ENCODE data around the gene NUBP2.

NUBP2 gene

DNA sequence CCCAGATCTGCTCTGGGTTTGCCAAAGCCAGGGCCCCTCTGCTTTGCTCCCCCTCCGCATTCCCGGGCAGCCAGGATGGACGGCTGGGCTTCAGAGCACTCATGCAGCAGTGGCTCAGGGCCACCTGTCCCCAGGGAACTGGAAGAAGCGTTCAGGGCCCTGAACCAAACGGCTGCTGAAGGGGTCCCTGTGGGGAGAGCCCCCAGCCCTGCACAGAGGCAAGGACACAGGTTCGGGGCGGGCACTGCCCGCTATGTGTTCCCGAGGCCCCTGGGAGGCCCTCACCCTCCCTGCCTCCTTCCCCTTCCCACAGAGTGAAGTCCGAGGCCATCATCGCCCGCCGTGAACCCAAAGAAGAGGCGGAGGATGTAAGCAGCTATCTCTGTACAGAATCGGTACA lies 21.8 kb upstream of the NUBP2 start:
- no peak for DNase-seq

DNA sequence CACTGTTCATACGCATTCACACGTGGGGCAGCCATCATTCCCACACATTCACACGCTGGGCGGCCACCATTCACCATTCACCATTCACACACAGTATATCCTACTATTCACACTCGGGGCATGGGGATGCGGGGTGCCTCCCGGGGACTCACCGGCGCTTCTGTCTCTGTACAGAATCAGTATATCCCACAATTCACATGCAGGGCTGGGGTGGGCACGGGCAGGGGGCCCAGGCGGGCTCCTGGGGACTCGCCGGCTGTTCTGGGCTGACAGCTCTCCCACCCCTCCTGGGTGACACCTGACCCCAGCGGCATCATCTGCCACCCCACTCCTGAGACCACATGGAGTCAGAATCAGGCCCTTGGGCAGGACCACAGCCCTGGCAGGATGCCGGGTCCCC lies 21.0 kb upstream of the NUBP2 start:
- no peak for DNase-seq

DNA sequence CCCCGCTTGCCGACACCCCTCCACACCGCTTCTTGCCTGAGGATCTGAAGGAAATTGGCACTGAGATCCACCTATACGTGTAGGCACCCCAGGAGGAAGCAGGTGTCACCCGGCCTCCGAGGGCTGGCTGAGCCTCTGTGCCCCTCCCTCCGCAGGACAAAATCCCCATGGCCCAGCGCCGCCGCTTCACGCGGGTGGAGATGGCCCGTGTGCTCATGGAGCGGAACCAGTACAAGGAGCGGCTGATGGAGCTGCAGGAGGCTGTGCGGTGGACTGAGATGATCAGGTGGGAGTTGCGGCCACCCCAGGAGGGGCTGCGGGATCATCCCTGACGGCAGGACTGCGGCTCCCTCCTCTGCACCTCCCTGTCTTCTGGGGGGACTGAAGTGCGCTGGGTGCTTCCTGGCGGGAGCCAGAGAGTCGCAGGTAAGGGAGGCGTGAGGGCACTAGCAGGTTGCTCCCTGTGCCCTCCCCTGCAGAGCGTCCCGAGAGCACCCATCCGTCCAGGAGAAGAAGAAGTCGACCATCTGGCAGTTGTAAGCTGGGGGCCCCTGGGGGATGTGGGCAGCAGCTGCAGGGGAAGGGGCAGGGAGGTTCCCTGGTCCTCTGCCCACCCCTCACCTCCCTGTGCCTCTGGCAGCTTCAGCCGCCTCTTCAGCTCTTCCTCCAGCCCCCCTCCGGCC lies 20.4 kb upstream of the NUBP2 start:
- DNase-seq, result no peak

DNA sequence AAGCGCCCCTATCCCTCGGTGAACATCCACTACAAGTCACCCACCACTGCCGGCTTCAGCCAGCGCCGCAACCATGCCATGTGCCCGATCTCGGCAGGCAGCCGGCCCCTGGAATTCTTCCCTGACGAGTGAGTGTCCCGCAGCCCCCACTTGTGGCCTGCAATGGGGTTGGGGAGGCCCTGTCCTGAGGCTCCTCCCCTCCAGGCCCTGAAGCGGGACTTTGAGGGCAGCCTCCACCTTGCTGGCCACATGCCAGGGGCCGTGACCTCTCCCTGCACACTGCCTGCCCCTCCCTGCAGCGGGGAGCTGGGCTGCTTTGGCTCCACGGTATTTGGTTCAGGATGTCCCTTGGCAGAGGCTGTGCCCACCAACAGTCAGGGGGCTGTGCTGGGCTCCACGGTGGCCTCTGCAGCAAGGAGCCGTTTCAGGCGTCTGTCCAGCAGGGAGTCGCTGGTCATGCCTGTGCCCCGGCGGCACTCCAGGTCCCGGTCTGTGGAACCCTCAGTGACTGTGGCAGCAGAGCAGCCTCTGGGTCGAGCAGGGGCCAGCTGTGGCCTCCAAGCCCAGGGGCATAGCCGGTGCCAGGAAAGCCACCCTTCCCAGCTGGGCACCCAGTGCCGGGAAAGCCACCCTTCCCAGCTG lies 19.8 kb upstream of the NUBP2 start:
- no peak for DNase-seq

DNA sequence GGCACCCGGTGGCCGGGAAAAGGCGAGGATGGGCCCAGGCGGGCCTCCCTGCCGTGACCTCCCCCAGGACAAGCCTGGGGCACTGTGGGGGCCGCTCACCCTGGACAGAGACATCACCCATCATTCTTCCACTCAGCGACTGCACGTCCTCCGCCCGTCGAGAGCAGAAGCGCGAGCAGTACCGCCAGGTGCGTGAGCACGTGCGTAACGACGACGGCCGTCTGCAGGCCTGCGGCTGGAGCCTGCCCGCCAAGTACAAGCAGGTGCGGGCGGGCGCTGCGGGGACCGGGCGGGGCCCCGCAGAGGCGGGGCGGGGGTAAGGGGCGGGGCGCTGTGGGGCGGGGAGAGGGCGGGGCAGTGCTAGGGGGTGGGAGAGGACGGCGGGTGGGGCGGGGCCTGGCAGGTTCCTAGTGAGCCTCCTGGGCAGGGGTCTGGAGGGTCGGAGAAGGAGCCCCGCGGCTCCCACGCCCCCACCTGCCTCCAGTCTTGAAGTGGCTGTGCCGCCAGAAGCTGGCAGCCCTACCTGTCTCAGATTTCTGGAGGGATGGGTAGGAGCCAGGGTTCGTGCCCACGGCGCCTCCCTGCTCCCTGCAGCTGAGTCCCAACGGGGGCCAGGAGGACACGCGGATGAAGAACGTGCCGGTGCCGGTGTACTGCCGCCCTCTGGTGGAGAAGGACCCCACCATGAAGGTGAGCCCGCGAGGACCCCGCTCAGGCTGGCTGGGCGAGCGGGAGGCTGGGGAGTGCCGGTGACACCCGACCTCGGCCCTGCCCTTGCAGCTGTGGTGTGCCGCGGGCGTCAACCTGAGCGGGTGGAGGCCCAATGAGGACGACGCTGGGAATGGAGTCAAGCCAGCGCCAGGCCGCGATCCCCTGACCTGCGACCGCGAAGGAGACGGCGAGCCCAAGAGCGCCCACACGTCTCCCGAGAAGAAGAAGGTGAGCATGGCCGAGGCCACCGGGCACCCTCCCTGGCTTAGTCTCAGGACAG lies 18.9 kb upstream of the NUBP2 start:
- DNase-seq, result no peak

DNA sequence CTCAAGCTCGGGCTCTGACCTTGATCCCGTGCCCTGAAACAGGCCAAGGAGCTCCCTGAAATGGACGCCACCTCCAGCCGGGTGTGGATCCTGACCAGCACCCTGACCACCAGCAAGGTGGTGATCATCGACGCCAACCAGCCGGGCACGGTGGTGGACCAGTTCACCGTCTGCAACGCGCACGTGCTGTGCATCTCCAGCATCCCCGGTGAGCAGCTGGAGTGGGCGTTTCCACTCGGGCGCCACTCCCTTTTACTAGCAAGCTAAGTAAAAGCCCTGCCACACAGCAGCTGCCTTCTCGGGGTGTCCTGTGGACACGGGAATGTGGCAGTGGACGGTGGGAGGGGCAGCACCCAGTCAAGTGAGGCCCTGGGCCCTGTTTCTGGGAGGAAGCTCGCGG lies 17.8 kb upstream of the NUBP2 start:
- no peak for DNase-seq

DNA sequence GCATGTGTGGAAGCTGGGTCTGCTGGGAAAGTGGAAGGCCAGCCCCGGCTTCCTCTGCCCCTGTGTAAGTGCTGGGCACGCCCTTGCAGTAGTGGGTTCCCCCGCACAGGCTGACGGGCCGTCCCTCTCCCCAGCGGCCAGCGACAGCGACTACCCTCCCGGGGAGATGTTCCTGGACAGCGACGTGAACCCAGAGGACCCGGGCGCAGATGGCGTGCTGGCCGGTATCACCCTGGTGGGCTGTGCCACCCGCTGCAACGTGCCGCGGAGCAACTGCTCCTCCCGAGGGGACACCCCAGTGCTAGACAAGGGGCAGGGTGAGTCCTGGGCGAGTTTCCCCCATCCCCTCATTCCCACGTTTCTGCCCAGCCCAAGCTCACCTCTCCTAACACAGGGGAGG lies 16.9 kb upstream of the NUBP2 start:
- DNase-seq, result no peak

DNA sequence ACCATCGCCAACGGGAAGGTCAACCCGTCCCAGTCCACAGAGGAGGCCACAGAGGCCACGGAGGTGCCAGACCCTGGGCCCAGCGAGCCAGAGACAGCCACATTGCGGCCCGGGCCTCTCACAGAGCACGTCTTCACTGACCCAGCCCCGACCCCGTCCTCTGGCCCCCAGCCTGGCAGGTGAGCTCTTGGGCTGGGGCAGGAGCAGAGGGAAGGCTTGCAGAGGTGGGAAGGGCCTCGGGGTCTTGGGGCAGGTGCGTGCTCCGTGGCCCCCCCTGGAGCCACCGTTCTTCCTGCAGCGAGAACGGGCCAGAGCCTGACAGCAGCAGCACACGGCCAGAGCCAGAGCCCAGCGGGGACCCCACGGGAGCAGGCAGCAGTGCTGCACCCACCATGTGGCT lies 16.5 kb upstream of the NUBP2 start:
- DNase-seq, result no peak

DNA sequence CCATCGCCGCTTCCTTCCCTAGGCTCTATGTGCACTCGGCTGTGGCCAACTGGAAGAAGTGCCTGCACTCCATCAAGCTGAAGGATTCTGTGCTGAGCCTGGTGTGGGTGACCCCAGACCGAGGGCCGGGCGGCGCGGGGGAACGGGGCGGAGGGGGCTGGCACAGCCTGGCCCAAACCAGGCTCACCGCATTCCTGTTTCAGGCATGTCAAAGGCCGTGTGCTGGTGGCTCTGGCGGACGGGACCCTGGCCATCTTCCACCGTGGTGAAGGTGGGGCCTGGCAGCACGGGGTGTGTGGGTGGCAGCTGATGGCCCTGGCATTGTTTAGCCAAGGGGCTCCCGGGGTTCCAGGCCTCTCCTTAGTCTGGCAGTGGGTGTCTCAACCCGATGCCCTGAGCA lies 16.1 kb upstream of the NUBP2 start:
- DNase-seq, result no peak

DNA sequence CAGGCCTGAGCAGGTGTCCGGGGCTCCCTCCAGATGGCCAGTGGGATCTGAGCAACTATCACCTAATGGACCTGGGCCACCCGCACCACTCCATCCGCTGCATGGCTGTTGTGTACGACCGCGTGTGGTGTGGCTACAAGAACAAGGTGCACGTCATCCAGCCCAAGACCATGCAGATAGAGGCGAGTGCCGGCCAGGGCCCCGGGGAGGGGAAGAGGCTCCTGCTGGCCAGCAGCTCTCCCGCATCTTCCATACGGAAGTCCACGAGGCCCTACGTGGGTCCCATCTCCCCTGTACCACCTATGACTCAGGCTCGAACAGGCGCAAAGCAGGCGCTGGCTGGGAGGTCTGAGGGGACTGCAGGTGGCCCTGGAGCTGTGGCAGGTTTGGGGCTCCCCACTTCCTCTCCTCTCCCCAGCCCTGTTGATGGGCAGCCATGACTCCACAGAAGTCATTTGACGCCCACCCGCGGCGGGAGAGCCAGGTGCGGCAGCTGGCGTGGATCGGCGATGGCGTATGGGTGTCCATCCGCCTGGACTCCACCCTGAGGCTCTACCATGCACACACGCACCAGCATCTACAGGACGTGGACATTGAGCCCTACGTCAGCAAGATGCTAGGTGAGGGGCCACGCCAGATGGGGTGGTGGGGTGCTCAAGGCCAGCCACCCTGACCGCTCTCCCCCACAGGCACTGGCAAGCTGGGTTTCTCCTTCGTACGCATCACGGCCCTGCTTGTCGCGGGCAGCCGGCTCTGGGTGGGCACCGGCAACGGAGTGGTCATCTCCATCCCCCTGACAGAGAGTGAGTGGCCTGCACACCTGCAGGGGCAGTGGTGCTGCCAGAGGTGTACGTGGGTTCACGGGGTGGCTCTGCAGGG lies 15.4 kb upstream of the NUBP2 start:
- no peak for DNase-seq

DNA sequence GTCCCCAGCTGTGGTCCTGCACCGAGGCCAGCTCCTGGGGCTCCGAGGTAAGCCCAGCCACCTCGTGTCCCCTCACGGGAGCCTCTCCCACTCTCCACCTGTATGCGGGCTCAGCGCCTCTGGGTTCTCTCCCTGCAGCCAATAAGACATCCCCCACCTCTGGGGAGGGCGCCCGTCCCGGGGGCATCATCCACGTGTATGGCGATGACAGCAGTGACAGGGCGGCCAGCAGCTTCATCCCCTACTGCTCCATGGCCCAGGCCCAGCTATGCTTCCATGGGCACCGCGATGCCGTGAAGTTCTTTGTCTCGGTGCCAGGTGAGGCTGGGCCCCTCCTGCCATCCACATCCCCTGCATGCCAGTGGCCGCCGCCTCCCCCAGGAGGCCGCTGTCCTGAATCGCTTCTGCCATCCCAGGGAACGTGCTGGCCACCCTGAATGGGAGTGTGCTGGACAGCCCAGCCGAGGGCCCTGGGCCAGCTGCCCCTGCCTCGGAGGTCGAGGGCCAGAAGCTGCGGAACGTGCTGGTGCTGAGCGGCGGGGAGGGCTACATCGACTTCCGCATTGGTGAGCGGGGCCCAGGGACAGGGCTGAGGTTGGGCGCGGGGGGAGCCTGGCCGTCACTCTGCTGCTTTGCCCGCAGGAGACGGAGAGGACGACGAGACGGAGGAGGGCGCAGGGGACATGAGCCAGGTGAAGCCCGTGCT lies 14.5 kb upstream of the NUBP2 start:
- no peak for DNase-seq

DNA sequence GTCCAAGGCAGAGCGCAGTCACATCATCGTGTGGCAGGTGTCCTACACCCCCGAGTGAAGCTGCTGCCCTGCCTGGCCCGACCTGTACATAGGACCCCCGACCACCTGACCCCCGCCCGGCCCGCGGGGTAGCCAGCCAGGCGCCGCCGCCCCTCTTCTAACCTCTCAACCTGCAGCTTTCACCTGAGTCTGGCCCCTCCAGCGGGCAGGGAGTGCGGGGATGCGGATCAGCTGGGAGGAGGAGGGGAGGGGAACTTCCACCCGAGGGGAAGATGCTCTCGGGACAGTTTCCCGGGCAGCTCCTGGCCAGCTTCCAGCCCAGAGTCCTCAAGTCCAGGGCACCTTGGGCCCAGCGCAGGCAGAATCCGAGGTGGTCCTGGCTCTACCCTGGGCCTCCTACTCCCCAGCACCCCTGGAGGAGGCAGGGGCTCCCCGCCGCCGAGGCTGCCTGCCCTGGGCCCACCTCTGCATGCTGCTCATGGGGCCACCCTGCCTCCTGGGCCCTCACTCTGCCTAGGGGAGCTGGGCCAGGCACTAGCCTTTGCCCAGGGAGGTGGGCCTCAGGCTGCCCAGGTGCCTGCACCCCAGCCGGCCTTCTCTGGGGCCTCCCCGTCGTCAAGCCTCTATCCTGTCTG lies 13.9 kb upstream of the NUBP2 start:
- no peak for DNase-seq

DNA sequence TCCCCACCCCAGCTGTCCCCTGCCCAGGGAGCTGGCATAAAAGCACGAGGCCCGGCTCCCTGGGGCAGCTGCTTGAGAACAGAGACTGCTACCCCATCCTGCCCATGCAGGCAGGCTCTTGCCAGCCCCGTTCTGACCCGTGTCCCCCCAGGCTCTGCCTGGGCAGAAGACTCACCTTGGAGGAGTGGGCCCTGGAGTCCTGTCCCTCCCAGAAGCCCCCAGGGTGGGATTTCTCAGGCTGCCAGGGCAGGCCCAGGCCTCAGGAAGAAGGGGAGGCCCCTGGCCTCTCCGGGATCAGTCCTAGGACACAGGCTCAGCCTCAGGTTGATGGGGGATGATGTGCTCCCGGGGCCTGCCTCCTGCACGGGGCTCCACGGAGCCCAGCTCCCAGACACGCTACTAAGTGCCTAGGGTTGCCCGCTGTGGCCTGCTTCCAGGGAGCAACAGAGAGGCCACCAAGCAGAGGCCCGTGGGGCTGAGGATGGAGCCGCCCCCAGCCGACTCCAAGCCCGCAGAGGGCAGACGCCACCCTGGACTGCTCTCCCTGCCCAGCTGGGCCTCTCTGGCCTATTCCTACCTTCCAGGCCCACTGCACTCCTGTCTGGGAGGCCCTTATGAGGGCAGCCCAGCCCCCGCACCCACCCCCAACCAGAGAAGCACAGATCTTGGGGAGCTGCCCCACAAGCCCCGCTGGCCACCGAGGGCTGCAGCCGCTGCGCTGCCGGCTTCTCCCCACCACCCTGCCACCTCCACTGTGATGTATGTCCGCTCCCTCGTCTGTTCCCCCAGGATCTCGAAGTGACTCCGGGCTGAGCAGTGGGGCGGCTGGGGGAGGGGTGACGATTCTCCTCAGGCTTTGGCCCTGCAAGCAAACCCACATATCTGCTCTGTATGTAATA lies 13.1 kb upstream of the NUBP2 start:
- no peak for DNase-seq

DNA sequence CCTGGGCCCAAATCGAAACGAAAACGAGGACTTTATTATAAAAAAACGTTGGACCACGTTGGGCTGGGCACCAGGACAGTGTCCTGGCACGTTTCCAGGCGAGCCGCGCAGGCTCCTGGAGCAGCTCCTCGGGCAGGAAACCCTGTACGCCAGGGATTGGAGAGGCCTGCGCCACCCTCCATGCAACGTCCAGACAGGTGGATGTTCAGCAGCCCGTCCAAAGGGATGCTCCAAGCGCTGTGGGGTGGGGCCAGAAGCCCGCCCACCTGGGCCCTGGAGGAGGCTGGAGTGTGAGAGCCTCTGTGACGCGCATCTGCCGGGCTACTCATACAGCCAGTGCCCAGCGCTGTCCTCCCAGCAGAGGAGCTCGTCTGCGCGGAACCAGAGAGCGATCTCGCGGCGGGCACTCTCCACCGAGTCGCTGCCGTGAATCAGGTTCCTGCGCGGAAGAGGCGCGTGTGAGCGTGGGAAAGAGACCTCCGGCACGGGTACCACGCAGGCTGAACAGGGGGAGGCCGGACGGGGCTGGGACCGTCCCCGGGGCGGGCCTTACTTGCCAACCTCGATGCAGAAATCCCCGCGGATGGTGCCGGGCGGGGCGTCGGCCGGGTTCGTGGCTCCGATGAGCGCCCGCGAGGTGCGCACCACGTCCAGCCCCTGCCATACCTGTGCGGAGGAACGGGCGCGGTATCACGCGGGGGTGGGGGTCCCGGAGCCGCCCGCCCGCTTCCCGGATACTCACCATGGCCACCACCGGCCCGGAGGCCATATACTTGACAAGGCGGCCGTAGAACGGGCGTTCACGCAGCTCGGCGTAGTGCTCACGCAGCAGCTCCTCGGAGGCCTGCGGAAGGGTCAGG lies 12.2 kb upstream of the NUBP2 start:
- DNase-seq, result peak; percentile 30

DNA sequence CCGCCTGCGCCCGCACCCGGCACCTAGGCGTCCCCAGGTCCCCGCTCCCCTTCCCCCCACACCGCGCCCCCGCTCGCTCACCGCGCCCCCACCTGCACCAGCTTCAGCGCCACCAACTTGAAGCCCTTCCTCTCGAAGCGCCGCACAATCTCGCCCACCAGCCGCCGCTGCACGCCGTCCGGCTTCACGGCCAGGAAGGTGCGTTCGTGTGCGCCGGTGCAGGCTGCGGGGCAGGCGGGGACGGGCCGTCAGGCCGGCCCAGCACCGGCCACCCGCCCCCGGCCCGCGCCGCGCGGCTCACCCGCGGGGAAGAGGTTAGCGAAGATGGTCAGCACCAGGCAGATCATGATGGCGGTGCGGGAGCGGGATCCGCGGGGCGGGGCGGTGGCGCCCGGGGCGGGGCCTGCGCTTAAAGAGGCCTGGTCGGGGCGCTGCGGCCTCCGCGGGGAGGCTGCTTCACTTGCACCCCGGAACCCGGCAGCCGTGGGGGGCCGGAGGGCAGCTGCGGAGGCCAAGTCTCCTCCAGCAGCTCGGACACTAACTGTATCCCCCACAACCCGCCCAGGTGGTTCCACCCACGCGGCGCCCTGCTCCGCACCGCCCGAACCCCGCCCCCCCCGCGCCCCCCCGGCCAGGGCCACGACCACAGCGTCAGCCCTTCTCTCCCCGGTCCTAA lies 11.4 kb upstream of the NUBP2 start, which contains the start of gene NME3:
NME3 (minus strand) TSS at position 356 of the 676 bp plus-strand sequence; CDS start at position 347, 9 bp downstream.
- peak; percentile 69 for DNase-seq

DNA sequence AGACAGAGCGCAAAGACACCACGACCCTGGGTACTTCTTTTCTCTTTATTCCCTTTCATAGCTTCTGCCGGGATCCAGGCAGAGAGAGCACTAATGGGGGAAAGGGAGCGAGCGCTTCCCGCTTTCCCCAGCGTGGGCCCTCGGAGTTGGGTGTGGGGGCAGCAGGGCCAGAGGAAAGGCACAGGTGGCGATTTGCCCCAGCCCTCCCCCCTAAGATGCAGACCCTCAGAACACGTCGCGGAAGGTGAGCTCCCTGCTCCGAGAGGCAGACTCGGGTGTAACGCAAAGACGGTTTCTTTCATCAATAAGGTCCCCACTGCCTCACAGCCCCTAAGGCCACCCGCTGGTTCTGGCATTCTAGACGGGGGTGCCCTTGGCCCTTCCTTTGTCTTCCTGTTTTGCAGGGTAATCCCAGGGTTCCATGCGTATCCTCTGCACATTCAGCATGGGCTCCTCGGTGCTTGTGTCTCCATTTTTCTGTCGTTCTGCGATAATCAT lies 10.8 kb upstream of the NUBP2 start:
- no peak for DNase-seq

DNA sequence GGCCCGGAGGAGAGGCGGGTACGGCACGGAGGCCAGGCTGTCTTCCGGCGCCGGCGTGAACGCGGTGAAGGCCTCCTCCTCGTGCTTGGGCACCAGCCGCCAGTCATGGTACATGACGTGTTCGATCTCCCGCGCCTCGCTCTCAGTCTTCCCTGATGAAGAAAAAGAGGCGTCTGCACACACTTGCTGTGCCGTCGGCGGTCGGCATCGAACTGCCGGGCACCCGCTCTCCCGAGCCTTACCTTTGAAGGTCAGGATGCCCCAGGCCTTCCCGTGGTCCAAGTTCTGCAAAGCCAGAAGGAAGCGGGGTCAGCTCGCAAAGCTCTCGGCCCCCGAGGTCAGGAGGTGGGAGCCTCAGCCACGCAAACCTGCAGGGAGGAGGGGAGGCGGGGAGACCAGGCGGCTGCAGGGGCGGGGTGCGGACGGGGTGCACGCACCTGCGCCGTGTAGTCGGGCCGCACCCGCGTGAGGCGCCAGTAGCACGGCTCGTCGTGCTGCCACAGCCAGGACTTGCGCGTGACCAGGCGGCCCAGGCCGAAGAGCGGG lies 10.3 kb upstream of the NUBP2 start, which contains the start of gene EME2:
EME2 (plus strand) TSS at position 449 of the 546 bp plus-strand sequence. CDS start 418 bp downstream, outside the sequence.
- peak; percentile 64 for DNase-seq
